Ascending aorta (tissue), 2 donors: ENCODE data around the gene EPHB2. TPM values are rescaled to one million over a fixed set of nuclear protein-coding genes. Genes with fewer than 3 reads are reported as not detected.

ENCODE experiments used
- DNase-seq, 2 donors: peaks; one replicate each; pipeline ENCODE4 v3.0.0-alpha.2; 2019; ENCODE audit warnings: low spot score in 2 of 2
- H3K27ac ChIP-seq, 2 donors: fragments of 200-600 bp; sonication (generic); one replicate each; pipeline ENCODE4 v1.5.1; 2016 to 2017; ENCODE audit warnings: mild to moderate bottlenecking in 1 of 2
- H3K27me3 ChIP-seq: fragments of 200-600 bp; sonication (generic); one replicate; pipeline ENCODE4 v1.5.1; 2017
- H3K36me3 ChIP-seq, 2 donors: fragments of 200-600 bp; sonication (generic); one replicate each; pipeline ENCODE4 v1.5.1; 2016
- H3K4me1 ChIP-seq, 2 donors: fragments of 200-600 bp; sonication (generic); one replicate each; pipeline ENCODE4 v1.5.1; 2016 to 2017; ENCODE audit warnings: mild to moderate bottlenecking in 1 of 2
- H3K4me3 ChIP-seq, 2 donors: fragments of 200-600 bp; sonication (generic); one replicate each; pipeline ENCODE4 v1.5.1; 2016 to 2017; ENCODE audit warnings: mild to moderate bottlenecking in 1 of 2
- H3K9me3 ChIP-seq, 2 donors: fragments of 200-600 bp; sonication (generic); one replicate each; pipeline ENCODE4 v1.5.1; 2016
- intact Hi-C: fragments of 100-400 bp; cut with DNase I; formaldehyde crosslinking; loops from one replicate; pipeline ENCODE4 v1.15.1; 2023
- total RNA-seq: library from RNA; depleted of rRNA; stranded (reverse); fragments of >200 nt; gene quantifications from one replicate; pipeline ENCODE4 v1.1.0, GENCODE V29; 2016
- TF ChIP-seq, protein P1 (sequence below), 3 experiments: fragments of 200-600 bp in 2 of 3; fragments of 450-650 bp in 1 of 3; sonication (generic) in 2 of 3; IDR thresholded peaks; one replicate each; pipeline ENCODE4 v1.5.1; 2016 to 2019; ENCODE audit warnings: antibody characterized with exemption in 3 of 3, mild to moderate bottlenecking in 1 of 3, moderate library complexity in 1 of 3

Gene EPHB2
- total RNA-seq, 1 donor from 2014 or later = 3.2 TPM

GRCh38 chr1:22792396-22793160 is 81.9 kb downstream of the EPHB2 start:
- Histone ChIP-seq H3K4me1 (peaks cover 4% of the 10 kb centered on the region in 2 donors), H3K36me3 (no peaks in the 10 kb centered on the region)
- TF ChIP-seq, protein P1, sequence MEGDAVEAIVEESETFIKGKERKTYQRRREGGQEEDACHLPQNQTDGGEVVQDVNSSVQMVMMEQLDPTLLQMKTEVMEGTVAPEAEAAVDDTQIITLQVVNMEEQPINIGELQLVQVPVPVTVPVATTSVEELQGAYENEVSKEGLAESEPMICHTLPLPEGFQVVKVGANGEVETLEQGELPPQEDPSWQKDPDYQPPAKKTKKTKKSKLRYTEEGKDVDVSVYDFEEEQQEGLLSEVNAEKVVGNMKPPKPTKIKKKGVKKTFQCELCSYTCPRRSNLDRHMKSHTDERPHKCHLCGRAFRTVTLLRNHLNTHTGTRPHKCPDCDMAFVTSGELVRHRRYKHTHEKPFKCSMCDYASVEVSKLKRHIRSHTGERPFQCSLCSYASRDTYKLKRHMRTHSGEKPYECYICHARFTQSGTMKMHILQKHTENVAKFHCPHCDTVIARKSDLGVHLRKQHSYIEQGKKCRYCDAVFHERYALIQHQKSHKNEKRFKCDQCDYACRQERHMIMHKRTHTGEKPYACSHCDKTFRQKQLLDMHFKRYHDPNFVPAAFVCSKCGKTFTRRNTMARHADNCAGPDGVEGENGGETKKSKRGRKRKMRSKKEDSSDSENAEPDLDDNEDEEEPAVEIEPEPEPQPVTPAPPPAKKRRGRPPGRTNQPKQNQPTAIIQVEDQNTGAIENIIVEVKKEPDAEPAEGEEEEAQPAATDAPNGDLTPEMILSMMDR (IDR thresholded peaks at IDR 0.05) = no peak

DNA sequence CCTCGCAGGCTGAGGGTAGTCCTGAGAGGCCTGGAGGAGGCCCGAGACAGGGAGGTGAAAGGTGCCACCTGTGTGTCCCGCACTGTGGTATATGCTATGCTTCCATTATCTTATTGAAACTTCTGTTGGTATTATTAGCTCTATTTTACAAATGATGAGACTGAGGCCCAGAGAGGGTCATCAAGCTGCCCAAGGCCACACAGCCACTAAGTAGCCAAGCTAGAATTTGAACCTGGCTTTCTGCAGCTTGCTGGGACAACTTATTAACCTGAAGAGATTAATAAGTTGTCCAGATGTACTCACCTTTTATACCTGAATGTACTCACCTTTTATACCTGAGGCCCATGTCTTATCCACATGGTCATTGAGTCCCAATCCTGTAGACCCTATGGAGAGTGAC is 83.0 kb downstream of the EPHB2 start:
- H3K36me3 ChIP-seq = no peaks in the 10 kb centered on the region

More at GRCh38 chr1:22792396-22793160, 81.9 kb downstream of the EPHB2 start:
- no peak overlapping the region for H3K4me3 ChIP-seq
- no peak for DNase-seq
- H3K9me3 ChIP-seq = no peaks in the 10 kb centered on the region
- intact Hi-C loops = no loop called here
- H3K27me3 ChIP-seq = no peaks in the 10 kb centered on the region
- H3K27ac ChIP-seq = no peak overlapping the region

GRCh38 chr1:22794647-22795365 is 84.2 kb downstream of the EPHB2 start:
- intact Hi-C loops = no loop called here
- H3K4me3 ChIP-seq = no peak overlapping the region
- no peak for DNase-seq
- H3K4me1 ChIP-seq = peaks cover 4% of the 10 kb centered on the region in 2 donors
- H3K27me3 ChIP-seq = no peaks in the 10 kb centered on the region
- no peaks in the 10 kb centered on the region for H3K36me3 ChIP-seq
- H3K27ac ChIP-seq = peak overlapping the region in 1 of 2 donors; percentile 11
- H3K9me3 ChIP-seq = no peaks in the 10 kb centered on the region
- TF ChIP-seq, protein P1 (IDR thresholded peaks at IDR 0.05) = no peak

More for the DNA sequence above, 83.0 kb downstream of the EPHB2 start:
- intact Hi-C loops = no loop called here
- DNase-seq = no peak
- H3K4me3 ChIP-seq = no peak overlapping the region
- H3K9me3 ChIP-seq = no peaks in the 10 kb centered on the region
- peaks cover 4% of the 10 kb centered on the region in 2 donors for H3K4me1 ChIP-seq
- H3K27ac ChIP-seq = no peak overlapping the region
- TF ChIP-seq, protein P1 (IDR thresholded peaks at IDR 0.05) = no peak
- no peaks in the 10 kb centered on the region for H3K27me3 ChIP-seq

GRCh38 chr1:22795366-22795714 is 84.7 kb downstream of the EPHB2 start:
- Histone ChIP-seq H3K27me3 (no peaks in the 10 kb centered on the region), H3K4me1 (peaks cover 4% of the 10 kb centered on the region in 2 donors), H3K36me3 (no peaks in the 10 kb centered on the region), H3K4me3 (no peak overlapping the region), H3K9me3 (no peaks in the 10 kb centered on the region), H3K27ac (no peak overlapping the region)
- intact Hi-C loops = no loop called here
- DNase-seq = no peak
- TF ChIP-seq, protein P1 (IDR thresholded peaks at IDR 0.05) = no peak

DNA sequence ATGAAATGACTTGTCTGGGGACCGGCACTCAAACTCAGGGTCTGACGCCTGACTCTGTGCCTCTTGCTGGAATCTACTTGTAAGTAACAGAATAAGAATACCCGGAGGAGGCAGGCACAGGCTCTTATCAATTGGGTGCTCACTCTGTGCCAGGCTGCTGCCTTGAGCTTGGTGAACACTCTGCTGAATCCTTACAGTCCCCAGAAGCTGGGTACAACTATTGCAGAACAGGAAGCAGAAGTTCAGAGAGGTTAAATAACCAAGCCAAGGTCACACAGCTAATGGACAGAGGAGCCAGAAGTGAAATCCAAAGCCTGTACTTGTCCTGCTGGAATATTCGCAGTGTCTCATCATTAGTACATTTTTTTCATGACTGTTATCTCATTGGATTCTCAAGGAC is 86.0 kb downstream of the EPHB2 start:
- Histone ChIP-seq H3K36me3 (no peaks in the 10 kb centered on the region), H3K4me3 (no peak overlapping the region), H3K27me3 (no peaks in the 10 kb centered on the region), H3K27ac (no peak overlapping the region), H3K4me1 (peaks cover 4% of the 10 kb centered on the region in 2 donors), H3K9me3 (no peaks in the 10 kb centered on the region)
- TF ChIP-seq, protein P1 (IDR thresholded peaks at IDR 0.05) = no peak
- intact Hi-C loops = no loop called here
- no peak for DNase-seq
